Gastrocnemius medialis (tissue), 4 donors: ENCODE results near the gene ZNF30.

Experiments
- POLR2A ChIP-seq, 2 donors: fragments of 450-650 bp; IDR thresholded peaks; one replicate each; pipeline ENCODE4 v1.6.1; 2017; ENCODE audit warnings: antibody characterized with exemption in 2 of 2, mild to moderate bottlenecking in 2 of 2, moderate library complexity in 2 of 2
- TF ChIP-seq, protein P1 (sequence below), 5 experiments: fragments of 450-650 bp in 3 of 5; fragments of 200-600 bp in 2 of 5; sonication (generic) in 2 of 5; IDR thresholded peaks in 4 of 5; conservative IDR thresholded peaks in 1 of 5; 1 replicate in 4 of 5; 2 replicates in 1 of 5; pipeline ENCODE4 v1.5.1; 2016 to 2019; ENCODE audit warnings: antibody characterized with exemption in 5 of 5, mild to moderate bottlenecking in 3 of 5, moderate library complexity in 3 of 5

DNA sequence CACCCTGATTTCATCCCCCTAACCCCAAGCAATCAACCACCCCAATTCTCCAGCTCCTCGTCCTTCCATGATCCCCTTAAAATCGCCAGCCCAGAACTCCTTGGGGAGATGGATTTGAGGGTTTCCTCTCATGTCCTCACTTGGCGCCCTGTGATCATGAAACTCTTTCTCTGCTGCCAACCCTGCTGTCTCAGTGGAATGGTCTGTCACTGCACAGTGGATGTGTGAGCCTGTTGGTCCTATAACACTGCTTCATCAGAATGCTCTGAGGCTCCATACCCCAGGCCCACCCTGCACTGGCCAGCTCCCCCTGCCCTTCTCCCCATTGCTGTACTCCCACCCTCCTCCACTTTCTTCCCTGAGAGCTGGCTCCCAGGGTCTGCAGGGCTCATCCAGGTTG is 49.9 kb downstream of the ZNF30 start:
- TF ChIP-seq, protein P1, sequence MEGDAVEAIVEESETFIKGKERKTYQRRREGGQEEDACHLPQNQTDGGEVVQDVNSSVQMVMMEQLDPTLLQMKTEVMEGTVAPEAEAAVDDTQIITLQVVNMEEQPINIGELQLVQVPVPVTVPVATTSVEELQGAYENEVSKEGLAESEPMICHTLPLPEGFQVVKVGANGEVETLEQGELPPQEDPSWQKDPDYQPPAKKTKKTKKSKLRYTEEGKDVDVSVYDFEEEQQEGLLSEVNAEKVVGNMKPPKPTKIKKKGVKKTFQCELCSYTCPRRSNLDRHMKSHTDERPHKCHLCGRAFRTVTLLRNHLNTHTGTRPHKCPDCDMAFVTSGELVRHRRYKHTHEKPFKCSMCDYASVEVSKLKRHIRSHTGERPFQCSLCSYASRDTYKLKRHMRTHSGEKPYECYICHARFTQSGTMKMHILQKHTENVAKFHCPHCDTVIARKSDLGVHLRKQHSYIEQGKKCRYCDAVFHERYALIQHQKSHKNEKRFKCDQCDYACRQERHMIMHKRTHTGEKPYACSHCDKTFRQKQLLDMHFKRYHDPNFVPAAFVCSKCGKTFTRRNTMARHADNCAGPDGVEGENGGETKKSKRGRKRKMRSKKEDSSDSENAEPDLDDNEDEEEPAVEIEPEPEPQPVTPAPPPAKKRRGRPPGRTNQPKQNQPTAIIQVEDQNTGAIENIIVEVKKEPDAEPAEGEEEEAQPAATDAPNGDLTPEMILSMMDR (IDR thresholded peaks at IDR 0.05 in 4 of 5, conservative IDR thresholded peaks at IDR 0.05 in 1 of 5), result no peak
- TF ChIP-seq POLR2A (IDR thresholded peaks at IDR 0.05), result no peak
